H9 (cell line): ENCODE data around the gene MEG3. TPM values are rescaled to one million over a fixed set of nuclear protein-coding genes. Genes with fewer than 3 reads are reported as not detected.

Source experiments
- DNase-seq: peaks from one replicate; pipeline ENCODE4 v3.0.0-alpha.2; 2017
- H2AFZ ChIP-seq: one replicate; pipeline ENCODE4 v1.6.1; 2013; ENCODE audit warnings: mild to moderate bottlenecking, low read length, control low read depth, moderate library complexity
- H2AK5ac ChIP-seq: 2 replicates; pipeline ENCODE4 v1.6.1; 2013; ENCODE audit warnings: low read length, control low read depth, mixed read lengths; ENCODE audit not compliant: insufficient read length
- H2BK120ac ChIP-seq: one replicate; pipeline ENCODE4 v1.6.1; 2013; ENCODE audit warnings: low read depth, mild to moderate bottlenecking, low read length, control low read depth, inconsistent platforms; ENCODE audit not compliant: poor library complexity, severe bottlenecking
- H2BK12ac ChIP-seq: 2 replicates; pipeline ENCODE4 v1.6.1; 2013; ENCODE audit warnings: low read length, control low read depth, mixed read lengths, low read depth; ENCODE audit not compliant: insufficient read length
- H2BK15ac ChIP-seq: 2 replicates; pipeline ENCODE4 v1.6.1; 2013; ENCODE audit warnings: low read depth, low read length, control low read depth
- H2BK20ac ChIP-seq: one replicate; pipeline ENCODE4 v1.6.1; 2013; ENCODE audit warnings: low read depth, mild to moderate bottlenecking, low read length, control low read depth, inconsistent platforms; ENCODE audit not compliant: poor library complexity, severe bottlenecking
- H2BK5ac ChIP-seq: 2 replicates; pipeline ENCODE4 v1.6.1; 2013; ENCODE audit warnings: low read length, control low read depth, mixed read lengths; ENCODE audit not compliant: insufficient read length
- H3K14ac ChIP-seq: 2 replicates; pipeline ENCODE4 v1.6.1; 2013; ENCODE audit warnings: low read length, control low read depth; ENCODE audit not compliant: insufficient read depth
- H3K18ac ChIP-seq: 2 replicates; pipeline ENCODE4 v1.6.1; 2013; ENCODE audit warnings: low read depth, mild to moderate bottlenecking, mixed read lengths, low read length, control low read depth; ENCODE audit not compliant: insufficient read length
- H3K23ac ChIP-seq: 2 replicates; pipeline ENCODE4 v1.6.1; 2013; ENCODE audit warnings: low read length, control low read depth, mixed read lengths, low read depth; ENCODE audit not compliant: insufficient read length
- H3K23me2 ChIP-seq: 2 replicates; pipeline ENCODE4 v1.6.1; 2013; ENCODE audit warnings: low read depth, mild to moderate bottlenecking, mixed read lengths, low read length, control low read depth; ENCODE audit not compliant: insufficient read length, poor library complexity, severe bottlenecking
- H3K27ac ChIP-seq: 2 replicates; pipeline ENCODE4 v1.5.1; 2013; ENCODE audit warnings: low read length, control low read depth, mixed read lengths, low read depth; ENCODE audit not compliant: insufficient read length
- H3K27me3 ChIP-seq: 2 replicates; pipeline ENCODE4 v1.6.1; 2013; ENCODE audit warnings: low read length, control low read depth, inconsistent platforms; ENCODE audit not compliant: insufficient read depth
- H3K4ac ChIP-seq: 2 replicates; pipeline ENCODE4 v1.6.1; 2013; ENCODE audit warnings: low read depth, mild to moderate bottlenecking, control low read depth, inconsistent platforms, low read length, moderate library complexity
- H3K4me1 ChIP-seq: 2 replicates; pipeline ENCODE4 v1.6.1; 2013; ENCODE audit warnings: low read length, control low read depth, inconsistent platforms; ENCODE audit not compliant: insufficient read depth
- H3K4me2 ChIP-seq: 2 replicates; pipeline ENCODE4 v1.6.1; 2013; ENCODE audit warnings: low read length, control low read depth, mixed read lengths; ENCODE audit not compliant: insufficient read length, insufficient read depth
- H3K56ac ChIP-seq: 2 replicates; pipeline ENCODE4 v1.6.1; 2013; ENCODE audit warnings: low read depth, mild to moderate bottlenecking, mixed read lengths, low read length, control low read depth; ENCODE audit not compliant: insufficient read length
- H3K79me1 ChIP-seq: 2 replicates; pipeline ENCODE4 v1.6.1; 2013; ENCODE audit warnings: low read depth, mild to moderate bottlenecking, moderate library complexity, low read length, control low read depth, inconsistent platforms; ENCODE audit not compliant: insufficient read depth, poor library complexity, severe bottlenecking
- H3K79me2 ChIP-seq: 2 replicates; pipeline ENCODE4 v1.6.1; 2013; ENCODE audit warnings: low read length, control low read depth, inconsistent platforms; ENCODE audit not compliant: insufficient read depth
- H3K9ac ChIP-seq: 2 replicates; pipeline ENCODE4 v1.6.1; 2013; ENCODE audit warnings: low read length, control low read depth, mixed read lengths; ENCODE audit not compliant: insufficient read length; ENCODE audit errors: extremely low read depth
- H3K9me3 ChIP-seq: one replicate; pipeline ENCODE4 v1.6.1; 2013; ENCODE audit warnings: low read depth, low read length, inconsistent platforms; ENCODE audit not compliant: control insufficient read depth
- H3T11ph ChIP-seq: one replicate; pipeline ENCODE4 v1.6.1; 2013; ENCODE audit warnings: mild to moderate bottlenecking, low read length, control low read depth, inconsistent platforms
- H4K20me1 ChIP-seq: one replicate; pipeline ENCODE4 v1.6.1; 2013; ENCODE audit not compliant: control insufficient read depth, insufficient read length, insufficient read depth
- H4K5ac ChIP-seq: 2 replicates; pipeline ENCODE4 v1.6.1; 2013; ENCODE audit warnings: low read depth, mild to moderate bottlenecking, mixed read lengths, low read length, control low read depth; ENCODE audit not compliant: insufficient read length
- H4K8ac ChIP-seq: replicated peaks from 2 replicates; pipeline ENCODE4 v1.6.1; 2013; ENCODE audit warnings: low read length, control low read depth, mixed read lengths, low read depth; ENCODE audit not compliant: insufficient read length
- H4K91ac ChIP-seq: 2 replicates; pipeline ENCODE4 v1.6.1; 2013; ENCODE audit warnings: low read depth, mild to moderate bottlenecking, moderate library complexity, mixed read lengths, low read length, control low read depth; ENCODE audit not compliant: insufficient read length
- H3K27ac Mint-ChIP-seq, 3 experiments: 2 replicates in 2 of 3; 3 replicates in 1 of 3; pipeline ENCODE4 v1.8.0; 2020 to 2021; ENCODE audit warnings: mixed read lengths in 3 of 3, mild to moderate bottlenecking in 1 of 3, moderate library complexity in 1 of 3
- H3K27me3 Mint-ChIP-seq: 2 replicates; pipeline ENCODE4 v1.8.0; 2021; ENCODE audit warnings: low read depth, mild to moderate bottlenecking, moderate library complexity, mixed read lengths
- H3K36me3 Mint-ChIP-seq, 3 experiments: 2 replicates in 2 of 3; 3 replicates in 1 of 3; pipeline ENCODE4 v1.8.0; 2020 to 2021; ENCODE audit warnings: low read depth in 3 of 3, mixed read lengths in 3 of 3; ENCODE audit not compliant: insufficient read depth in 1 of 3
- H3K4me1 Mint-ChIP-seq, 2 experiments: 2 replicates each; pipeline ENCODE4 v1.8.0; 2020; ENCODE audit warnings: mixed read lengths in 2 of 2
- H3K4me3 Mint-ChIP-seq, 2 experiments: 2 replicates in 1 of 2; 3 replicates in 1 of 2; pipeline ENCODE4 v1.8.0; 2020 to 2021; ENCODE audit warnings: mild to moderate bottlenecking in 2 of 2, mixed read lengths in 2 of 2, moderate library complexity in 1 of 2
- H3K9me3 Mint-ChIP-seq, 2 experiments: 2 replicates in 1 of 2; 3 replicates in 1 of 2; pipeline ENCODE4 v1.8.0; 2020; ENCODE audit warnings: mild to moderate bottlenecking in 2 of 2, mixed read lengths in 2 of 2, moderate library complexity in 1 of 2
- WGBS: extraction: QIAGEN DNeasy Blood & Tissue Kit; methylation state at CpG from one replicate; pipeline ENCODE4 v1.1.7; 2013; ENCODE audit warnings: missing lambda C conversion rate, low lambda C conversion rate, mixed read lengths; ENCODE audit not compliant: insufficient read length; ENCODE audit errors: extremely low coverage; 5-methylcytosine and 5-hydroxymethylcytosine counted together
- total RNA-seq: library from RNA; stranded (reverse); gene quantifications from 2 replicates; pipeline ENCODE4 v1.2.1, GENCODE V29; 2021
- TF ChIP-seq, protein P1 (sequence below): fragments of 200-600 bp; sonication (generic); conservative IDR thresholded peaks from 3 replicates; pipeline ENCODE4 v1.8.0; 2021; ENCODE audit warnings: antibody characterized with exemption, mild to moderate bottlenecking

The MEG3 gene
- total RNA-seq, 1 experiment from 2014 or later, result 0.52 TPM

DNA sequence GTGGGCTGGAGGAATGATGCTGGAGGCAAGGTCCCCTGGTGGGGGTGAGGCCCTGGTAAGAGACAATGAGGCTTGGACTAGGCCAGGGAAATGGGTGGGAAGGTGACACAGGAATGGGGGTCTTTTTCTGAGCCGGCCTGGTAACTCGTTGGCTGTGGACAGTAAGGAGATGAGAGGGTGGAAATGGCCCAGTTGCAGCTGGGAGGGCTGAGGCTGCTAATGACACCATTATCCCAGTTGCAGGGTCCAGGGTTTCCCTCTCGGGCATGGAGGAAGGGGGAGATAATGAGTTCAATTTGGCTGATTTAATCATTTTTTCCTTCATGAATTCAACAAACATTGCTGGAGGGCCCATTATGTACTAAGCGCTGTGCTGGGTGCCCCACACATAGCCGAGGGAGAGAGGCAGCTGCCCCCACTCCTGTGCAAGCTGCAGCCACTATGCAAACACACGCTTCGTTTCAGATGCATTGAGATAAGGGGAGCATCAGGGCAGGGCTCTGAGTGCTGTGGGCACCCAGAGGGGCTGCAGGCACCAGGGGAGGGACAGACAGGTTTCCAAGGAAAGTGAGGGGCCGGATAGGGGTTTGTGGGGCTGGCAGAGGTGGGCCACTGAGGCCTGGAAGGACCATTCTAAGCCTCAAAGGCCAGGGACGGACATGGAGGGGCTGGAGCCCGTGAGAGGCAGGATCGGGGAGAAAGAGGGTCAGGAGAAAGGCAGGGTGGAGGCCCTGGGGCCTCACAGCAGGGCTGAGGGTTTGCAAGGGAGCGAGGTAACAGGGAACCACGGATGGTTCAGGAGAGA, 43.2 kb upstream of the MEG3 start:
- Histone ChIP-seq H3K18ac (no peak overlapping the region), H3K9ac (no peak overlapping the region), H2AFZ (no peak overlapping the region), H3K4ac (no peak overlapping the region), H3K4me2 (no peak overlapping the region), H4K91ac (no peak overlapping the region), H2AK5ac (no peak overlapping the region), H2BK5ac (no peak overlapping the region), H3K27me3 (no peaks in the 10 kb centered on the region), H3K79me2 (no peaks in the 10 kb centered on the region), H3K23me2 (no peaks in the 10 kb centered on the region), H2BK15ac (no peak overlapping the region), H4K20me1 (no peaks in the 10 kb centered on the region), H3K79me1 (no peaks in the 10 kb centered on the region), H3K9me3 (no peaks in the 10 kb centered on the region), H3K27ac (no peak overlapping the region), H3K23ac (no peak overlapping the region), H2BK120ac (no peak overlapping the region), H3K56ac (no peak overlapping the region), H2BK20ac (no peak overlapping the region), H4K8ac (no peak overlapping the region), H2BK12ac (no peak overlapping the region), H3K4me1 (no peaks in the 10 kb centered on the region), H3K14ac (0 out of 2 replicates have a peak overlapping the region, but pooled peaks have one; percentile 18), H4K5ac (no peak overlapping the region), H3T11ph (no peak overlapping the region)
- no peaks in the 10 kb centered on the region; a peak in 1 of 5 replicates for H3K9me3 Mint-ChIP-seq
- H3K36me3 Mint-ChIP-seq, result no peaks in the 10 kb centered on the region
- H3K4me1 Mint-ChIP-seq, result peaks cover 1 to 8% of the 10 kb centered on the region in 2 experiments; a peak in 2 of 4 replicates
- peaks cover 12% of the 10 kb centered on the region for H3K27me3 Mint-ChIP-seq
- DNase-seq, result no peak
- TF ChIP-seq, protein P1, sequence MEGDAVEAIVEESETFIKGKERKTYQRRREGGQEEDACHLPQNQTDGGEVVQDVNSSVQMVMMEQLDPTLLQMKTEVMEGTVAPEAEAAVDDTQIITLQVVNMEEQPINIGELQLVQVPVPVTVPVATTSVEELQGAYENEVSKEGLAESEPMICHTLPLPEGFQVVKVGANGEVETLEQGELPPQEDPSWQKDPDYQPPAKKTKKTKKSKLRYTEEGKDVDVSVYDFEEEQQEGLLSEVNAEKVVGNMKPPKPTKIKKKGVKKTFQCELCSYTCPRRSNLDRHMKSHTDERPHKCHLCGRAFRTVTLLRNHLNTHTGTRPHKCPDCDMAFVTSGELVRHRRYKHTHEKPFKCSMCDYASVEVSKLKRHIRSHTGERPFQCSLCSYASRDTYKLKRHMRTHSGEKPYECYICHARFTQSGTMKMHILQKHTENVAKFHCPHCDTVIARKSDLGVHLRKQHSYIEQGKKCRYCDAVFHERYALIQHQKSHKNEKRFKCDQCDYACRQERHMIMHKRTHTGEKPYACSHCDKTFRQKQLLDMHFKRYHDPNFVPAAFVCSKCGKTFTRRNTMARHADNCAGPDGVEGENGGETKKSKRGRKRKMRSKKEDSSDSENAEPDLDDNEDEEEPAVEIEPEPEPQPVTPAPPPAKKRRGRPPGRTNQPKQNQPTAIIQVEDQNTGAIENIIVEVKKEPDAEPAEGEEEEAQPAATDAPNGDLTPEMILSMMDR, result no peak
- H3K27ac Mint-ChIP-seq, result peak overlapping the region; percentile 44 to 68 (median 56); a peak in 3 of 7 replicates
- H3K4me3 Mint-ChIP-seq, result no peak overlapping the region
- WGBS, result no CpG with 5 or more reads among the region's 13 CpGs
